GM21619 (cell line): ENCODE data around the gene SLC5A2.
"Not testable (repeated sequence)": the region's sequence is repeated elsewhere in the genome, so short reads cannot be mapped to it uniquely, and the experiment has no call there.

Experiments used
- ATAC-seq: cut with Tn5 transposase; IDR thresholded peaks from one replicate; pipeline ENCODE4 v1.9.1; 2021; ENCODE audit not compliant: unreplicated experiment

Gene SLC5A2

GRCh38 chr16:31483081-31483480 is at the start of gene SLC5A2:
Gene SLC5A2, plus strand, starts transcription at chr16:31483123. Its CDS starts 14 bp downstream, at chr16:31483137.
- ATAC-seq: no peak

- no peak for ATAC-seq
These were observed 47.3 kb upstream of the SLC5A2 start for GRCh38 chr16:31435341-31436220.

- ATAC-seq: no peak
These were observed 46.5 kb upstream of the SLC5A2 start for GRCh38 chr16:31436221-31437045.

GRCh38 chr16:31438414-31438813 is 44.5 kb upstream of the SLC5A2 start:
- no peak for ATAC-seq

- not testable (repeated sequence) for ATAC-seq
These were observed 43.9 kb upstream of the SLC5A2 start for GRCh38 chr16:31439023-31439422.

GRCh38 chr16:31439519-31439918 is 43.4 kb upstream of the SLC5A2 start:
- ATAC-seq: no peak

- ATAC-seq: no peak
These were observed 42.3 kb upstream of the SLC5A2 start for GRCh38 chr16:31440516-31441184.

- ATAC-seq: no peak
These were observed 41.0 kb upstream of the SLC5A2 start for GRCh38 chr16:31441956-31442355.

- ATAC-seq: not testable (repeated sequence)
These were observed 37.0 kb upstream of the SLC5A2 start for GRCh38 chr16:31445931-31446330.

- ATAC-seq: no peak
These were observed 31.7 kb upstream of the SLC5A2 start for GRCh38 chr16:31451201-31451600.

GRCh38 chr16:31451681-31452351 is 31.1 kb upstream of the SLC5A2 start:
- ATAC-seq: no peak

GRCh38 chr16:31452631-31453106 is 30.3 kb upstream of the SLC5A2 start:
- ATAC-seq: no peak

- no peak for ATAC-seq
These were observed 29.4 kb upstream of the SLC5A2 start for GRCh38 chr16:31453255-31454204.

- ATAC-seq: no peak
These were observed 27.2 kb upstream of the SLC5A2 start for GRCh38 chr16:31455601-31456314.

GRCh38 chr16:31456988-31457360 is 25.9 kb upstream of the SLC5A2 start:
- ATAC-seq: no peak

- peak; percentile 11 for ATAC-seq
These were observed 24.7 kb upstream of the SLC5A2 start for GRCh38 chr16:31458073-31458843.

- ATAC-seq: peak; percentile 65
These were observed 23.9 kb upstream of the SLC5A2 start, which contains the start of gene ARMC5 for GRCh38 chr16:31458844-31459686. Gene ARMC5, plus strand, starts transcription at chr16:31459501. Its CDS starts 24 bp downstream, at chr16:31459525.
